HepG2 (cell line): ENCODE data around the gene HSF2BP. TPM values are rescaled to one million over a fixed set of nuclear protein-coding genes. Genes with fewer than 3 reads are reported as not detected.
A peak's percentile ranks its signal among the peaks of the same experiment; 100 is the strongest.

Source experiments
- AHR ChIP-seq: IDR thresholded peaks from 2 replicates; pipeline ENCODE4 v1.6.1; 2018; ENCODE audit warnings: missing genetic modification reagents, missing compliant biosample characterization
- CAMTA2 ChIP-seq: sonication (generic); formaldehyde crosslinking; IDR thresholded peaks from 2 replicates; pipeline ENCODE4 v1.4.0; 2020; ENCODE audit warnings: mild to moderate bottlenecking, missing genetic modification reagents, borderline replicate concordance
- PAX8 ChIP-seq: sonication (generic); formaldehyde crosslinking; IDR thresholded peaks from 2 replicates; pipeline ENCODE4 v1.8.0; 2022; ENCODE audit warnings: mild to moderate bottlenecking, missing genetic modification reagents, borderline replicate concordance
- PHB2 ChIP-seq: fragments of 450-650 bp; IDR thresholded peaks from 2 replicates; pipeline ENCODE4 v1.6.1; 2018; ENCODE audit not compliant: partially characterized antibody
- RAD51 ChIP-seq: fragments of 450-650 bp; IDR thresholded peaks from 2 replicates; pipeline ENCODE4 v1.6.1; 2016; ENCODE audit warnings: borderline replicate concordance
- RFX5 ChIP-seq: IDR thresholded peaks from 2 replicates; pipeline ENCODE4 v1.6.1; 2011; ENCODE audit warnings: low read depth, low read length, improper control_type of control experiment
- TCF12 ChIP-seq, 2 experiments: fragments of 450-650 bp in 1 of 2; sonication (generic) in 1 of 2; formaldehyde crosslinking in 1 of 2; IDR thresholded peaks; 2 replicates each; pipeline versions ENCODE4 v1.6.1 to v1.8.0; 2017 to 2022; ENCODE audit warnings: antibody characterized with exemption in 1 of 2, mild to moderate bottlenecking in 1 of 2, missing genetic modification reagents in 1 of 2, moderate library complexity in 1 of 2
- ZNF235 ChIP-seq: sonication (generic); formaldehyde crosslinking; IDR thresholded peaks from 2 replicates; pipeline ENCODE4 v1.8.1; 2023; ENCODE audit warnings: mild to moderate bottlenecking, missing genetic modification reagents, borderline replicate concordance
- ZNF33A ChIP-seq: sonication (generic); formaldehyde crosslinking; IDR thresholded peaks from 2 replicates; pipeline ENCODE4 v1.5.1; 2020; ENCODE audit warnings: missing genetic modification reagents, mild to moderate bottlenecking, moderate library complexity, borderline replicate concordance
- ZNF678 ChIP-seq: sonication (generic); formaldehyde crosslinking; IDR thresholded peaks from 2 replicates; pipeline ENCODE4 v1.4.0; 2020; ENCODE audit warnings: mild to moderate bottlenecking, missing genetic modification reagents
- ZSCAN12 ChIP-seq: sonication (generic); formaldehyde crosslinking; IDR thresholded peaks from 2 replicates; pipeline ENCODE4 v1.9.0; 2021; ENCODE audit warnings: mild to moderate bottlenecking, missing genetic modification reagents
- polyA plus RNA-seq, 8 experiments: library from polyadenylated mRNA; depleted of rRNA in 3 of 8; stranded (reverse) in 7 of 8; unstranded in 1 of 8; fragments of >200 nt; fragmentation: Illumina TruSeq in 4 of 8; extraction: Trizol in 4 of 8; gene quantifications; 2 replicates each; pipeline versions ENCODE4 v1.2.1 to v1.2.3, GENCODE V29; 2011 to 2016; ENCODE audit warnings: low read depth in 4 of 8, missing spikeins in 1 of 8, mixed read lengths in 1 of 8; ENCODE audit not compliant: insufficient read depth in 1 of 8
- total RNA-seq, 5 experiments: library from RNA; depleted of rRNA; stranded (reverse); fragments of >200 nt; fragmentation: Illumina TruSeq; extraction: Trizol; gene quantifications; 2 replicates each; pipeline ENCODE4 v1.2.3, GENCODE V29; 2016; ENCODE audit warnings: low read depth in 1 of 5
- TF ChIP-seq, protein P1 (sequence below): sonication (generic); formaldehyde crosslinking; IDR thresholded peaks from 2 replicates; pipeline ENCODE4 v1.5.1; 2020; ENCODE audit warnings: mild to moderate bottlenecking, moderate library complexity, missing genetic modification reagents
- TF ChIP-seq, protein P2 (sequence below): sonication (generic); formaldehyde crosslinking; IDR thresholded peaks from 2 replicates; pipeline ENCODE4 v1.4.0; 2020; ENCODE audit warnings: missing genetic modification reagents
- TF ChIP-seq, protein P3 (sequence below): sonication (generic); formaldehyde crosslinking; IDR thresholded peaks from 2 replicates; pipeline ENCODE4 v1.4.0; 2020; ENCODE audit warnings: missing genetic modification reagents, low read depth, mild to moderate bottlenecking, borderline replicate concordance
- TF ChIP-seq, protein P4 (sequence below): IDR thresholded peaks from 2 replicates; pipeline ENCODE4 v1.6.1; 2016; ENCODE audit warnings: missing genetic modification reagents, missing compliant biosample characterization
- TF ChIP-seq, protein P5 (sequence below): fragments of 450-650 bp; IDR thresholded peaks from 2 replicates; pipeline ENCODE4 v1.6.1; 2016
- TF ChIP-seq, protein P6 (sequence below): sonication (generic); formaldehyde crosslinking; conservative IDR thresholded peaks from 2 replicates; pipeline ENCODE4 v1.8.0; 2022; ENCODE audit warnings: low read depth, missing genetic modification reagents

HSF2BP gene
- total and polyA plus RNA-seq, 2 of the 13 experiments (the other 11 are each of a cell fraction or from before 2014, with no cell fraction given) = 0.67 to 2.2 TPM

DNA sequence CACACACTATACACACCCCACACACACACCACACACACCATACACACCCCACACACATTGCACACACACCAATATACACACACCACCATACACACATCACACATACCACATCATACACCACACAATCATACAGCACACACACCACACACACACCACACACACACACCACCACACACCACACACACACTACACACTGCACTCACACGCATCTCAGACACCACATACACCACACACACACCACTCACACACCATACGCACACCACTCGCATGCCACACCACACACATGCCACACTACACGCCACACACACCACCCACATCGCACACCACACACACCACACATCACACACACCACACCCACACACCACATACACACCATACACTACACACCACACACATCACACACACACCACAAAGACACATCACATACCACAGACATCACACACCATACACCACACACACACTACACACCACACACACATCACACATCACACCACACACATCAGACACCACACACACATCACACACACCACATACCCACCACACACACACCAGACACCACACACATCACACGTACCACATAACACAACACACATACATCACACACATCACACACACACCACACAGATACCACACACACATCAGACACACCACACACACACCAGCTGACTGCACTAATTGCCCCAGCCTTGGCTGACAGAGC is 54.6 kb downstream of the HSF2BP start (continued):
- TF ChIP-seq, protein P1, sequence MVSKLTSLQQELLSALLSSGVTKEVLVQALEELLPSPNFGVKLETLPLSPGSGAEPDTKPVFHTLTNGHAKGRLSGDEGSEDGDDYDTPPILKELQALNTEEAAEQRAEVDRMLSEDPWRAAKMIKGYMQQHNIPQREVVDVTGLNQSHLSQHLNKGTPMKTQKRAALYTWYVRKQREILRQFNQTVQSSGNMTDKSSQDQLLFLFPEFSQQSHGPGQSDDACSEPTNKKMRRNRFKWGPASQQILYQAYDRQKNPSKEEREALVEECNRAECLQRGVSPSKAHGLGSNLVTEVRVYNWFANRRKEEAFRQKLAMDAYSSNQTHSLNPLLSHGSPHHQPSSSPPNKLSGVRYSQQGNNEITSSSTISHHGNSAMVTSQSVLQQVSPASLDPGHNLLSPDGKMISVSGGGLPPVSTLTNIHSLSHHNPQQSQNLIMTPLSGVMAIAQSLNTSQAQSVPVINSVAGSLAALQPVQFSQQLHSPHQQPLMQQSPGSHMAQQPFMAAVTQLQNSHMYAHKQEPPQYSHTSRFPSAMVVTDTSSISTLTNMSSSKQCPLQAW (CRISPR knock-in tag) = no peak
- TF ChIP-seq ZNF678 (CRISPR knock-in tag) = no peak
- no peak for TF ChIP-seq RFX5
- TF ChIP-seq ZNF235 (CRISPR knock-in tag) = no peak
- TF ChIP-seq, protein P2, sequence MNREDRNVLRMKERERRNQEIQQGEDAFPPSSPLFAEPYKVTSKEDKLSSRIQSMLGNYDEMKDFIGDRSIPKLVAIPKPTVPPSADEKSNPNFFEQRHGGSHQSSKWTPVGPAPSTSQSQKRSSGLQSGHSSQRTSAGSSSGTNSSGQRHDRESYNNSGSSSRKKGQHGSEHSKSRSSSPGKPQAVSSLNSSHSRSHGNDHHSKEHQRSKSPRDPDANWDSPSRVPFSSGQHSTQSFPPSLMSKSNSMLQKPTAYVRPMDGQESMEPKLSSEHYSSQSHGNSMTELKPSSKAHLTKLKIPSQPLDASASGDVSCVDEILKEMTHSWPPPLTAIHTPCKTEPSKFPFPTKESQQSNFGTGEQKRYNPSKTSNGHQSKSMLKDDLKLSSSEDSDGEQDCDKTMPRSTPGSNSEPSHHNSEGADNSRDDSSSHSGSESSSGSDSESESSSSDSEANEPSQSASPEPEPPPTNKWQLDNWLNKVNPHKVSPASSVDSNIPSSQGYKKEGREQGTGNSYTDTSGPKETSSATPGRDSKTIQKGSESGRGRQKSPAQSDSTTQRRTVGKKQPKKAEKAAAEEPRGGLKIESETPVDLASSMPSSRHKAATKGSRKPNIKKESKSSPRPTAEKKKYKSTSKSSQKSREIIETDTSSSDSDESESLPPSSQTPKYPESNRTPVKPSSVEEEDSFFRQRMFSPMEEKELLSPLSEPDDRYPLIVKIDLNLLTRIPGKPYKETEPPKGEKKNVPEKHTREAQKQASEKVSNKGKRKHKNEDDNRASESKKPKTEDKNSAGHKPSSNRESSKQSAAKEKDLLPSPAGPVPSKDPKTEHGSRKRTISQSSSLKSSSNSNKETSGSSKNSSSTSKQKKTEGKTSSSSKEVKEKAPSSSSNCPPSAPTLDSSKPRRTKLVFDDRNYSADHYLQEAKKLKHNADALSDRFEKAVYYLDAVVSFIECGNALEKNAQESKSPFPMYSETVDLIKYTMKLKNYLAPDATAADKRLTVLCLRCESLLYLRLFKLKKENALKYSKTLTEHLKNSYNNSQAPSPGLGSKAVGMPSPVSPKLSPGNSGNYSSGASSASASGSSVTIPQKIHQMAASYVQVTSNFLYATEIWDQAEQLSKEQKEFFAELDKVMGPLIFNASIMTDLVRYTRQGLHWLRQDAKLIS (CRISPR knock-in tag) = no peak
- TF ChIP-seq ZNF33A (CRISPR knock-in tag) = no peak
- TF ChIP-seq, protein P3, sequence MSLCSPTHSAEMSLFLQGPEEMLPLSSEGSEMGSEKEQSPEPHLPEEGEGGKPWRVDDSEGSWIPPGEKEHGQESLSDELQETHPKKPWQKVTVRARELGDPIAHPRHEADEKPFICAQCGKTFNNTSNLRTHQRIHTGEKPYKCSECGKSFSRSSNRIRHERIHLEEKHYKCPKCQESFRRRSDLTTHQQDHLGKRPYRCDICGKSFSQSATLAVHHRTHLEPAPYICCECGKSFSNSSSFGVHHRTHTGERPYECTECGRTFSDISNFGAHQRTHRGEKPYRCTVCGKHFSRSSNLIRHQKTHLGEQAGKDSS = peak; percentile 37; the same call in 1 of the 2 replicates
- TF ChIP-seq, protein P4, sequence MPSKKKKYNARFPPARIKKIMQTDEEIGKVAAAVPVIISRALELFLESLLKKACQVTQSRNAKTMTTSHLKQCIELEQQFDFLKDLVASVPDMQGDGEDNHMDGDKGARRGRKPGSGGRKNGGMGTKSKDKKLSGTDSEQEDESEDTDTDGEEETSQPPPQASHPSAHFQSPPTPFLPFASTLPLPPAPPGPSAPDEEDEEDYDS (CRISPR knock-in tag) = no peak
- TF ChIP-seq RAD51 = peak; percentile 11; the same call in 1 of the 2 replicates
- TF ChIP-seq PAX8 (CRISPR knock-in tag) = no peak
- TF ChIP-seq, protein P5, sequence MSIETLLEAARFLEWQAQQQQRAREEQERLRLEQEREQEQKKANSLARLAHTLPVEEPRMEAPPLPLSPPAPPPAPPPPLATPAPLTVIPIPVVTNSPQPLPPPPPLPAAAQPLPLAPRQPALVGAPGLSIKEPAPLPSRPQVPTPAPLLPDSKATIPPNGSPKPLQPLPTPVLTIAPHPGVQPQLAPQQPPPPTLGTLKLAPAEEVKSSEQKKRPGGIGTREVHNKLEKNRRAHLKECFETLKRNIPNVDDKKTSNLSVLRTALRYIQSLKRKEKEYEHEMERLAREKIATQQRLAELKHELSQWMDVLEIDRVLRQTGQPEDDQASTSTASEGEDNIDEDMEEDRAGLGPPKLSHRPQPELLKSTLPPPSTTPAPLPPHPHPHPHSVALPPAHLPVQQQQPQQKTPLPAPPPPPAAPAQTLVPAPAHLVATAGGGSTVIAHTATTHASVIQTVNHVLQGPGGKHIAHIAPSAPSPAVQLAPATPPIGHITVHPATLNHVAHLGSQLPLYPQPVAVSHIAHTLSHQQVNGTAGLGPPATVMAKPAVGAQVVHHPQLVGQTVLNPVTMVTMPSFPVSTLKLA = no peak
- TF ChIP-seq PHB2 = peak; percentile 85
- TF ChIP-seq, protein P6, sequence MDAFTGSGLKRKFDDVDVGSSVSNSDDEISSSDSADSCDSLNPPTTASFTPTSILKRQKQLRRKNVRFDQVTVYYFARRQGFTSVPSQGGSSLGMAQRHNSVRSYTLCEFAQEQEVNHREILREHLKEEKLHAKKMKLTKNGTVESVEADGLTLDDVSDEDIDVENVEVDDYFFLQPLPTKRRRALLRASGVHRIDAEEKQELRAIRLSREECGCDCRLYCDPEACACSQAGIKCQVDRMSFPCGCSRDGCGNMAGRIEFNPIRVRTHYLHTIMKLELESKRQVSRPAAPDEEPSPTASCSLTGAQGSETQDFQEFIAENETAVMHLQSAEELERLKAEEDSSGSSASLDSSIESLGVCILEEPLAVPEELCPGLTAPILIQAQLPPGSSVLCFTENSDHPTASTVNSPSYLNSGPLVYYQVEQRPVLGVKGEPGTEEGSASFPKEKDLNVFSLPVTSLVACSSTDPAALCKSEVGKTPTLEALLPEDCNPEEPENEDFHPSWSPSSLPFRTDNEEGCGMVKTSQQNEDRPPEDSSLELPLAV (CRISPR knock-in tag) = no peak
- TF ChIP-seq AHR = no peak
- no peak for TF ChIP-seq ZSCAN12 (CRISPR knock-in tag)
- no peak for TF ChIP-seq TCF12 (IDR thresholded peaks at IDR 0.05)
- no peak for TF ChIP-seq TCF12 (CRISPR knock-in tag; IDR thresholded peaks at IDR 0.05)
- TF ChIP-seq CAMTA2 (CRISPR knock-in tag) = no peak
